Measurements from ENCODE around the gene ACTA2.

Gene ACTA2

GRCh38 chr10:88895250-88895649 lies 57.3 kb downstream of the ACTA2 start:
- DNase-seq, result no peak

DNA sequence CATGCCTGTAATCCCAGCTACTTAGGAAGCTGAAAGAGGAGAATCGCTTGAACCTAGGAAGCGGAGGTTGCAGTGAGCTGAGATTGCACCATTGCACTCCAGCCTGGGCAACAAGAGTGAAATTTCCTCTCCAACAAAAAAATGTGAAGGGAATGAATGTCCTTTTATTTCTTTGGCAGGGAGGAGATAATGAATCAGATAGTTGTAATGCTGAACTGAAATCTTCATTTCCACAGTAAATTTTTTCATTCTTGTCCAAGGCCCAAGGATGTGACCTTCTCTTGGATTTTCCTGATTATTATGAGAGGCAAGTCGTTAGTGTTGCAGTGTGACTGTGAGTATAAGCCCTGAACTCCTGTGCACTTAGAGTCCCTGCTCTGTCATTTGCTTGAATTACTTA lies 59.0 kb downstream of the ACTA2 start:
- DNase-seq, result no peak

DNA sequence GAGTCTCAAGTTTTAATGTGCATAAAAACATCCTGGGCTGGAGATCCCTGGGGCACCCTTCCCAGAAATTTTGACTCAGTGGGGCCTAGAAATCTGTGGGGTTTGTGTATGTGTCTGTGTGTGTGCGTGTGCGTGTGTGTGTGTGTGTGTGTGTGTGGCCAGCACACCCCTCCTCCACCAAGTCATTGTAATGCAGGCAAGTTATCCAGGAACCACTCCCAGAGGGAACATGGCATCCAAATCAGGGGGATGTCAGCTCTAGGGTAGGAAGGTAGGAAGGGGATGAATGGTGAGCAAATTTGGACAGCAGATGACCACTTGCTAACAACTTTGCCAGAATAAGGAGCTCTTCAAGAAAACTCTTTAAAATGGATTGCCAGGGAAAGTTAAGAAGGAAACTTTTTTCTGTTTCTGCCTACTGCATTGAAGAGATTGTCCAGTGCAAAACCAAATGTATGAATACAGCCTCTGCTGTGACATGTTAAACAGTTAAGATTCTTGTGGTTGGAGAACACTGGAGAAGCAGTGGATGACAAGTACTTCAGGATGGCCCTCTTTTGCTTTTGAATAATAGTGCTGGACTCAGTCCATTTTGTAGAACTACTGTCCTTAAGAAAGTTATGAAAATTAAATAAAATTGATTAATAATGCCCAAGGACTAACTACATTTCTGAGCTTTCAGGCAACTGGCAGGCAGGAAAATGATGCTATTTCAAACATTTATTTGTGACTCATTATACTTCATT lies 60.2 kb downstream of the ACTA2 start:
- no peak for DNase-seq

DNA sequence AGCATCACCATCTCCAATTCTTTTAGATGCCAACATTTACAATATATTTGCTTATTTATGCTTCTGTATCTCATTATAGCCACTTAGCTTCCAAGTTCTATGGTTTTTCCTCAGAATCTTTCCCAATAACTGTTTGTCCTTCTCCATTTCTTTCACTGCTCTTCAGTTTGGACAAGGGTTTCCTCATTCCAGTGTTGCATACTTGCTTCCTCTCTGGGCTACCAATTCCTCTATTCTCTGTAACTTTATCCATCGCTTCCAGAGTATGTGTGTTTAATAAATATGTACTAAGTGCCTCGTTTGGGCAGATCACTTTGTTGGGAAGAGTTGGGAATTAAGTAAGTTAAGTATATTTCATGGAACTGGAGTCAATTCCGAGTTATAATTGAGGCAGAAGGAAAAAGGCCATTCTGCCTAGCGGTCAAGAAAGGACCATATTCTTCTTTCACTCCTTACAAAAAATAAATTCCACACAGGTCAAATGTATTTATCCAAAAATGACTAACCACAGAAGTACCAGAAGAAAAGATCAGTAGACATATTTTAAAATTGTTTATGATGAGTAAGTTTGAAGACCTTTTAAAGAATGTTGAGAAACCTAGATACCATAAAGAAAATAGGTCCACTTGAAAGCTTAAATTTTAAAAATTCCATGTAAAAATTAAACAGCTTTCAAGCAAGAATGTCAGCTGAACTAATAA lies 61.7 kb downstream of the ACTA2 start:
- no peak for DNase-seq

DNA sequence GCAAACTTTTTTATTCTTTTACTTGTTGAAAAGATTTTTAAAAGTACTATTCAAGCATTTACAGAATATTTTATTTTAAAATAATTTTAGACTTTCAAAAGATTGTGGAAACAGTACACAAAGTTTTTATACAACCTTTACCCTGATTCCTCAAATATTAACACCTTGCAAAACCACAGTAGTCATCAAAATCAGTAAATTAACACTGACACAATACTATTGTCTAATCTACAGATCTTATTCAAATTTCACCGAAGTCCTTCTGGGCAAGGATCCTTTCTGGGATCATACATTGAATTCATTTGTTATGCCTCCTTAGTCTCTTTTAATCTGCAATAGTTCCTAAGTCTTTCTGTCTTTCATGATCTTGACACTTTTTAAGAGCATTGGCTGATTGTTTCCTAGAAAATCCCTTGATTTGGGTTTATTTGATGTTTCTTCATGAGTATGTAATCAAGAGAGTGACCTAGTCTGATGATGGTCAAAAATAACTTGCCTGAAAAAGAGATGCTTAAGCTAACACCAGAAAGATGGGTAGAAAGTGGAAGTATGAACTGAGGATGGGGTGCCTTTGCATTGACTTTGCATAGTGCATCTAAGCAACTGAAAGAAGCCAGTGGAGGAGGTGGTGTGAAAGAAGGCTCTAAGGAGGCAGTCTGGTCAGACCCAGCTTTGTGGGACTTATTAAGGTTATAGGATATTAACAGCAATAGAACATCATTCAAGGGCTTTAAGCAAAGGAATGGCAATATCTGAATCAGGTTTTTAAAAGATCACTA lies 62.8 kb downstream of the ACTA2 start:
- DNase-seq, result no peak

DNA sequence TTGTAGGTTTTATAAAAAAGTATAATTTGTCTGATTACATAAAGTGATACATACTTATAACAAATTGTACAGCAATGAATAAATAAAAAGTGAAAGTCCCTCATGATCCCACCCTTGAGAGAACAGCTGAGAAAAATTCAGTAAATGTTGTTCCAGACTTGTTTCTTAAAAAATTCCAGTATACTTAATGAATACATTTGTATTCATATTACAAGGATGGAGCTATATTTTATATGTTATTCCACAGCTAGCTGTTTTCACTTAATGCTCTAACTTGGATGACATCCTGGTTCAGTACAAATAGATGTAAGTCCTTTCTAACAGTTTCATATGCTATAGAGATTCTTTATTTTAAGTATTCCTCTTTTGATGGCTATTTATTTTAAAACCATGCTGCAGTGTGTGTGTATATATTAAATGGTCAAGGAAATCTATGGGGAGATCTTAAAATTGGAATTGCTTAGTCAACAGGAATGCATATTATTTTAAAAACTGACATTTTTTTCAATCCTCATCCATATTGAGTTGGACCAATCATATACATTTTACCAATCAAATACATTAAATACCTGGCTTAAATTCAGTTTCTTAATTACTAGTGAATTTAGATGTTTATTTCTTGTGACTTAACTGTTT lies 63.6 kb downstream of the ACTA2 start:
- no peak for DNase-seq

DNA sequence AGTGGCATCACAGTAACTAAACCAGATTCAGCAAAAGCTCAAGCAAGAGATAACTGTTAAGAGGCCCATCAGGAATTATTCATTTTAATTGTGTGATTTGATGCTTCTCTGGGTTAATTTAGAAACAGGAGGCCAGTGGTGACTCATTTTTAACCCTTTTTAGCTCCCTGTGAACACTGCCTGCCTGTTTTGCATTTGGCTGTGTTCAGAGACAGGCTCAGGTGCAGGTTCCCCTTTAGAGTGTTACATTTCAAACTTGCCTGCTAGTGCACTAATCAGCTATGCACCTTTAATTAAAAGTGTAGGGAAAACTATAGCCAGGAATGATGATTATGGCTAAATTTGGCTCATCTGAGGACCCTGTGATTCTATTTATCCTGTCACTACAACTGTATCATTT lies 66.0 kb downstream of the ACTA2 start:
- no peak for DNase-seq
